A673 (cell line): Measurements from ENCODE around the gene ANAPC10. TPM values are rescaled to one million over a fixed set of nuclear protein-coding genes. Genes with fewer than 3 reads are reported as not detected.

Source experiments
- BruUV-seq: library from RNA; stranded (reverse); fragments of 400-500 nt; replicated peaks from 2 replicates; lab custom pipeline; 2021; lab: Mats Ljungman, UMichigan
- CTCF ChIA-PET: fragments of 300-600 bp; sonication (Branson Sonifier 250); formaldehyde crosslinking; loops from one replicate; lab custom pipeline; 2022; ENCODE audit warnings: antibody characterized with exemption; lab: Charles Lee
- POLR2A ChIA-PET: fragments of 300-600 bp; sonication (Branson Sonifier 250); formaldehyde crosslinking; loops from one replicate; lab custom pipeline; 2022; ENCODE audit warnings: antibody characterized with exemption; ENCODE audit not compliant: low non-redundant PET; lab: Charles Lee
- DNase-seq: peaks from one replicate; pipeline ENCODE4 v3.0.0-alpha.2; 2015; ENCODE audit warnings: low spot score
- H3K27ac ChIP-seq: fragments of 200-600 bp; sonication (generic); 2 replicates; pipeline ENCODE4 v1.5.1; 2016; ENCODE audit warnings: mixed run types, low read depth, mild to moderate bottlenecking, mixed read lengths, antibody characterized with exemption, low read length; ENCODE audit not compliant: poor library complexity, severe bottlenecking
- H3K27me3 ChIP-seq: fragments of 200-600 bp; sonication (generic); replicated peaks from 2 replicates; pipeline ENCODE4 v1.6.1; 2017; ENCODE audit warnings: mixed run types, low read depth, mild to moderate bottlenecking, mixed read lengths, antibody characterized with exemption, low read length; ENCODE audit not compliant: insufficient read depth, poor library complexity
- H3K36me3 ChIP-seq: fragments of 200-600 bp; sonication (generic); 2 replicates; pipeline ENCODE4 v1.6.1; 2016; ENCODE audit warnings: mixed run types, mild to moderate bottlenecking, mixed read lengths, antibody characterized with exemption, low read length; ENCODE audit not compliant: insufficient read depth, poor library complexity, severe bottlenecking
- H3K4me1 ChIP-seq: fragments of 200-600 bp; sonication (generic); 2 replicates; pipeline ENCODE4 v1.6.1; 2017; ENCODE audit warnings: mixed run types, mild to moderate bottlenecking, mixed read lengths, antibody characterized with exemption, low read length; ENCODE audit not compliant: insufficient read depth, poor library complexity, severe bottlenecking
- H3K4me3 ChIP-seq: fragments of 200-600 bp; sonication (generic); 2 replicates; pipeline ENCODE4 v1.5.1; 2016; ENCODE audit warnings: low read depth, mixed run types, mild to moderate bottlenecking, mixed read lengths, low read length; ENCODE audit not compliant: poor library complexity, severe bottlenecking
- H3K9me3 ChIP-seq: fragments of 200-600 bp; sonication (generic); 2 replicates; pipeline ENCODE4 v1.6.1; 2016; ENCODE audit warnings: mixed run types, low read depth, mild to moderate bottlenecking, mixed read lengths, antibody characterized with exemption, low read length; ENCODE audit not compliant: poor library complexity, severe bottlenecking
- CTCF ChIP-seq: fragments of 300-800, 200-600 bp; sonication (generic); conservative IDR thresholded peaks from 2 replicates; pipeline ENCODE4 v1.5.1; 2017; ENCODE audit warnings: low read depth, mild to moderate bottlenecking, antibody characterized with exemption, low read length, moderate library complexity, mixed read lengths
- EZH2 ChIP-seq: fragments of 200-600 bp; sonication (generic); IDR thresholded peaks from 2 replicates; pipeline ENCODE4 v1.6.1; 2017; ENCODE audit warnings: borderline replicate concordance, low read depth, mild to moderate bottlenecking, mixed read lengths, antibody characterized with exemption, low read length; ENCODE audit not compliant: poor library complexity, severe bottlenecking
- intact Hi-C: fragments of 100-400 bp; cut with micrococcal nuclease; formaldehyde crosslinking; loops from one replicate; pipeline ENCODE4 v1.10.0; 2022; ENCODE audit not compliant: unreplicated experiment
- total RNA-seq: library from RNA; stranded (reverse); gene quantifications from 2 replicates; pipeline ENCODE4 v1.2.3, GENCODE V29; 2021

Gene ANAPC10
- total RNA-seq, 1 experiment from 2014 or later = 30.5 TPM

GRCh38 chr4:144955104-144955503 is 142.9 kb downstream of the ANAPC10 start:
- ChIA-PET CTCF (no interaction called here), POLR2A (no interaction called here)
- Histone ChIP-seq H3K4me3 (no peak overlapping the region), H3K36me3 (no peaks in the 10 kb centered on the region), H3K9me3 (peaks cover 14% of the 10 kb centered on the region), H3K27ac (no peak overlapping the region), H3K4me1 (no peaks in the 10 kb centered on the region), H3K27me3 (no peaks in the 10 kb centered on the region)
- BruUV-seq = no TSS peak
- TF ChIP-seq CTCF (0 out of 2 replicates have a peak, but pooled peaks have one; percentile 11), EZH2 (no peak)
- DNase-seq = no peak
- intact Hi-C loops = no loop called here

GRCh38 chr4:144954230-144954629 is 143.8 kb downstream of the ANAPC10 start:
- Histone ChIP-seq H3K4me3 (no peak overlapping the region), H3K9me3 (peaks cover 14% of the 10 kb centered on the region), H3K27me3 (no peaks in the 10 kb centered on the region), H3K27ac (no peak overlapping the region), H3K4me1 (no peaks in the 10 kb centered on the region), H3K36me3 (no peaks in the 10 kb centered on the region)
- intact Hi-C loops = no loop called here
- DNase-seq = peak; percentile 26
- no TSS peak for BruUV-seq
- POLR2A ChIA-PET = no interaction called here
- CTCF ChIA-PET = no interaction called here
- TF ChIP-seq CTCF = no peak
- no peak for TF ChIP-seq EZH2

GRCh38 chr4:144948421-144948820 is 149.6 kb downstream of the ANAPC10 start:
- CTCF ChIA-PET = no interaction called here
- POLR2A ChIA-PET = no interaction called here
- H3K36me3 ChIP-seq = no peaks in the 10 kb centered on the region
- H3K27me3 ChIP-seq = no peaks in the 10 kb centered on the region
- BruUV-seq = no TSS peak
- H3K4me1 ChIP-seq = no peaks in the 10 kb centered on the region
- TF ChIP-seq CTCF (no peak), EZH2 (no peak)
- intact Hi-C loops = no loop called here
- no peak overlapping the region for H3K27ac ChIP-seq
- no peak for DNase-seq
- H3K4me3 ChIP-seq = no peak overlapping the region
- H3K9me3 ChIP-seq = peaks cover 9% of the 10 kb centered on the region
